ENCODE results near the gene ENGASE. TPM values are rescaled to one million over a fixed set of nuclear protein-coding genes. Genes with fewer than 3 reads are reported as not detected.

Gene ENGASE
- total RNA-seq, 4 donors from 2014 or later: 10.4 to 23.7 (median 19.1) TPM

- intact Hi-C loops (cut with DNase I): no loop called here
- WGBS: 85% methylated on average over 31 of the region's 36 CpGs
- TF ChIP-seq CTCF (IDR thresholded peaks at IDR 0.05) (no peak), EP300 (IDR thresholded peaks at IDR 0.05) (no peak), POLR2A (IDR thresholded peaks at IDR 0.05; ENCODE audit: low read depth) (no peak), POLR2AphosphoS5 (IDR thresholded peaks at IDR 0.05) (no peak)
- DNase-seq (ENCODE audit: extremely low spot score): no peak
- Histone ChIP-seq H3K9me3 (no peaks in the 10 kb centered on the region), H3K36me3 (no peaks in the 10 kb centered on the region), H3K27me3 (peaks cover 0 to 76% (median 0%) of the 10 kb centered on the region in 4 donors), H3K4me1 (peaks cover 0 to 3% (median 3%) of the 10 kb centered on the region in 4 donors), H3K27ac (replicated peaks in 1 of 4) (no peak overlapping the region), H3K4me3 (no peak overlapping the region)
Observed at GRCh38 chr17:79132271-79133064, 57.8 kb downstream of the ENGASE start.

- no peak overlapping the region for H3K4me3 ChIP-seq
- H3K9me3 ChIP-seq: no peaks in the 10 kb centered on the region
- intact Hi-C loops (cut with DNase I): no loop called here
- no peaks in the 10 kb centered on the region for H3K36me3 ChIP-seq
- 100% methylated on average over 1 of the region's 1 CpG for WGBS
- no peak for TF ChIP-seq POLR2AphosphoS5 (IDR thresholded peaks at IDR 0.05)
- no peak for TF ChIP-seq EP300 (IDR thresholded peaks at IDR 0.05)
- TF ChIP-seq POLR2A (IDR thresholded peaks at IDR 0.05; ENCODE audit: low read depth): no peak
- TF ChIP-seq CTCF (IDR thresholded peaks at IDR 0.05): no peak
- H3K27ac ChIP-seq (replicated peaks in 1 of 4): no peak overlapping the region
- no peak for DNase-seq (ENCODE audit: extremely low spot score)
- H3K27me3 ChIP-seq: peaks cover 0 to 78% (median 0%) of the 10 kb centered on the region in 4 donors
- H3K4me1 ChIP-seq: peaks cover 0 to 10% (median 9%) of the 10 kb centered on the region in 4 donors
Observed at GRCh38 chr17:79133214-79133613, 58.6 kb downstream of the ENGASE start.

- H3K27ac ChIP-seq (replicated peaks in 1 of 4): no peak overlapping the region
- H3K36me3 ChIP-seq: no peaks in the 10 kb centered on the region
- WGBS: 70% methylated on average over 7 of the region's 7 CpGs
- peaks cover 0 to 76% (median 0%) of the 10 kb centered on the region in 4 donors for H3K27me3 ChIP-seq
- no peak overlapping the region for H3K4me3 ChIP-seq
- peaks cover 0 to 10% (median 9%) of the 10 kb centered on the region in 4 donors for H3K4me1 ChIP-seq
- intact Hi-C loops (cut with DNase I): no loop called here
- DNase-seq (ENCODE audit: extremely low spot score): no peak
- TF ChIP-seq POLR2A (IDR thresholded peaks at IDR 0.05; ENCODE audit: low read depth) (no peak), POLR2AphosphoS5 (IDR thresholded peaks at IDR 0.05) (no peak), EP300 (IDR thresholded peaks at IDR 0.05) (no peak), CTCF (IDR thresholded peaks at IDR 0.05) (no peak)
- H3K9me3 ChIP-seq: no peaks in the 10 kb centered on the region
Observed at GRCh38 chr17:79133985-79134384, 59.4 kb downstream of the ENGASE start.

- Histone ChIP-seq H3K36me3 (no peaks in the 10 kb centered on the region), H3K4me3 (no peak overlapping the region), H3K9me3 (no peaks in the 10 kb centered on the region), H3K27me3 (peaks cover 0 to 76% (median 0%) of the 10 kb centered on the region in 4 donors), H3K27ac (replicated peaks in 1 of 4) (no peak overlapping the region), H3K4me1 (peaks cover 0 to 10% (median 9%) of the 10 kb centered on the region in 4 donors)
- TF ChIP-seq CTCF (IDR thresholded peaks at IDR 0.05): no peak
- no peak for TF ChIP-seq EP300 (IDR thresholded peaks at IDR 0.05)
- no peak for TF ChIP-seq POLR2A (IDR thresholded peaks at IDR 0.05; ENCODE audit: low read depth)
- no peak for TF ChIP-seq POLR2AphosphoS5 (IDR thresholded peaks at IDR 0.05)
- WGBS: 85% methylated on average over 2 of the region's 9 CpGs
- DNase-seq (ENCODE audit: extremely low spot score): no peak
- intact Hi-C loops (cut with DNase I): no loop called here
Observed at GRCh38 chr17:79135011-79135410, 60.4 kb downstream of the ENGASE start.
